Astrocyte of the spinal cord (primary cell): ENCODE measurements around the gene FUT8.
A peak's percentile ranks its signal among the peaks of the same experiment; 100 is the strongest.
"Not testable (repeated sequence)": the region's sequence is repeated elsewhere in the genome, so short reads cannot be mapped to it uniquely, and the experiment has no call there.

Experiments
- DNase-seq: peaks from one replicate; pipeline ENCODE4 v3.0.0; 2011; ENCODE audit warnings: low read depth, low spot score
- H3K4me3 ChIP-seq: 2 replicates; pipeline ENCODE4 v1.5.1; 2011; ENCODE audit warnings: low read depth, mild to moderate bottlenecking, low read length, moderate library complexity
- CTCF ChIP-seq: IDR thresholded peaks from 2 replicates; pipeline ENCODE4 v1.5.1; 2012; ENCODE audit warnings: low read depth, mild to moderate bottlenecking, low read length, inconsistent platforms
- in situ Hi-C: cut with HindIII; loops from 2 replicates; pipeline ENCODE4 v1.10.0; 2017; ENCODE audit warnings: low sequenced_read_pairs

FUT8 gene

GRCh38 chr14:65696801-65697200, 284.3 kb downstream of the FUT8 start:
- H3K4me3 ChIP-seq, result no peak overlapping the region
- no peak for TF ChIP-seq CTCF
- in situ Hi-C loops, result no loop called here
- peak; percentile 8 for DNase-seq

GRCh38 chr14:65703521-65703920, 291.0 kb downstream of the FUT8 start:
- H3K4me3 ChIP-seq, result no peak overlapping the region
- TF ChIP-seq CTCF, result no peak
- in situ Hi-C loops, result no loop called here
- no peak for DNase-seq

DNA sequence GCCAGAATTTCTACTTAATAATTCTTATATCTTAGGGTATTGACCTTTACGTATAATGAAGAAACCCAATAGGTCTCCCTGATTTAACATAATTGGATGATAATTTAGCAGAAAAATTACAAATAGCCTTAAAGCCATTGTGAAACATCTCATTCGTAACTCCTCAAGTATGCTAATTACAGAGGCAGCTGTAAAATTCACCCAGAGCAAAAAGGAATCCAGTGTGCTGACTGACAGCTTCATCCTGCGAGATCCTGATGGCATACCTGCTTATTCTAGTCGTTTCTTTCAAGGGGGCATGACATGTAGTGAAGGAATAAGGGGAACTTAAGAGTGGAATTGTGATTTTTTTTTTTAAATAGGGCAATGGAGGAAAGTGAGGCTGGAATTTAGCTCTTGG, 291.5 kb downstream of the FUT8 start:
- DNase-seq, result peak; percentile 5
- H3K4me3 ChIP-seq, result no peak overlapping the region
- in situ Hi-C loops, result no loop called here
- TF ChIP-seq CTCF, result no peak

DNA sequence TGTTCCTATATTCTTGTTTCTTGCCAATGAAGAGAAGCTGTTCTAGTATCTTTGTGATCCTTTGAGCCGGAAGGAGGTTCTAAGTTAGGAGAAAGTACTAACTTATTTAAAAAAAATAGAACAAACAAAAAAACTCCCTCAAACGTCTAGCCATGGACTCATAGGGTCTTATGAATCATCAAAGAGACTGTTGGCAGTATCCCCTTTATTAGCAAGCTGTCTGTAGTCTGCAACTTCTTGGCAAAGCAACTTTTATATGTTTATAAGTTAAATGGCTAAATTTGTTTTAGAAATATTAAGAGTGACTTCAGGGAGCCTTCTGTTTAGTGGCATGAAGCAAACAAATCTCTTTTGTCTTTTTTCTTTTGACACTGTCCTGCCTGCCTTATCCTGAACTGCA, 291.9 kb downstream of the FUT8 start:
- no peak for TF ChIP-seq CTCF
- in situ Hi-C loops, result no loop called here
- H3K4me3 ChIP-seq, result no peak overlapping the region
- DNase-seq, result peak; percentile 60

- H3K4me3 ChIP-seq, result no peak overlapping the region
- no peak for DNase-seq
- no peak for TF ChIP-seq CTCF
- in situ Hi-C loops, result no loop called here
Observed at GRCh38 chr14:65704850-65705249, 292.3 kb downstream of the FUT8 start.

DNA sequence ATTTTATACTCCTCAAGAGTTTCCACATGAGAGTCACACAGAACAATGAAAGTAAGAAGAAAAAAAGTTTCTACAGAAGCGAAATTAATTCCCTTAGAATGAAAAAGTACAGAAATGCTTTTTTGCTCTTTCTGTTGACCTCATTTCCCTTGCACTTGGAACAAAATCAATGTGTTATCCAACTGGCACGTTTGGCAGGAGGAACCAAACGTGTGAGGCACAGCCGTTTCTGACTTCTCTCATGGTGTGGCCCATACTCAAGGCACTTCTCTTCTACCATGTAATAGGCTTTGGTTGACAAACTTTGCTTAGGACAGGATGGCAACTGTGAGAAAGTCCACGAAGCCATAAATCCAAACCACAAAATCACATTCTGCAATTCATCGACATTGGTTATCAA, 297.0 kb downstream of the FUT8 start:
- no peak for TF ChIP-seq CTCF
- no peak overlapping the region for H3K4me3 ChIP-seq
- DNase-seq, result no peak
- in situ Hi-C loops, result no loop called here

- in situ Hi-C loops, H3K4me3 ChIP-seq, DNase-seq: not testable (repeated sequence)
Observed at GRCh38 chr14:65716813-65717212, 304.3 kb downstream of the FUT8 start.

- DNase-seq, H3K4me3 ChIP-seq, in situ Hi-C loops: not testable (repeated sequence)
Observed at GRCh38 chr14:65717384-65717915, 304.9 kb downstream of the FUT8 start.
